Stimulated activated CD4-positive, alpha-beta T cell treated with anti-CD3 and anti-CD28 coated beads, Interleukin-4, amount 100 ng/mL, for 24 hours (primary cell): ENCODE results near the gene ARID3A.
"Not testable (repeated sequence)": the region's sequence is repeated elsewhere in the genome, so short reads cannot be mapped to it uniquely, and the experiment has no call there.

Experiments
- DNase-seq: peaks from one replicate; pipeline ENCODE4 v3.0.0-alpha.2; 2020

Gene ARID3A

GRCh38 chr19:925526-926322 lies at the start of gene ARID3A:
Gene ARID3A, plus strand, starts transcription at chr19:926035. Its CDS starts 3,494 bp downstream, at chr19:929529.
- peak; percentile 74 for DNase-seq

- no peak for DNase-seq
Observed at GRCh38 chr19:876089-876488, 49.7 kb upstream of the ARID3A start.

- no peak for DNase-seq
Observed at GRCh38 chr19:876780-877314, 49.0 kb upstream of the ARID3A start.

- DNase-seq, result not testable (repeated sequence)
Observed at GRCh38 chr19:877992-878660, 47.7 kb upstream of the ARID3A start.

- not testable (repeated sequence) for DNase-seq
Observed at GRCh38 chr19:878751-879561, 46.9 kb upstream of the ARID3A start.

- DNase-seq, result no peak
Observed at GRCh38 chr19:879711-880438, 46.0 kb upstream of the ARID3A start.

GRCh38 chr19:881385-882071 lies 44.3 kb upstream of the ARID3A start:
- no peak for DNase-seq

- DNase-seq, result no peak
Observed at GRCh38 chr19:882871-883497, 42.9 kb upstream of the ARID3A start.

- no peak for DNase-seq
Observed at GRCh38 chr19:883661-884211, 42.1 kb upstream of the ARID3A start.

GRCh38 chr19:884420-885211 lies 41.2 kb upstream of the ARID3A start:
- no peak for DNase-seq

GRCh38 chr19:885536-886224 lies 40.2 kb upstream of the ARID3A start:
- DNase-seq, result no peak

- DNase-seq, result no peak
Observed at GRCh38 chr19:887072-887471, 38.8 kb upstream of the ARID3A start.

GRCh38 chr19:887599-887998 lies 38.2 kb upstream of the ARID3A start:
- no peak for DNase-seq

GRCh38 chr19:888581-889385 lies 37.1 kb upstream of the ARID3A start:
- DNase-seq, result peak; percentile 30

- DNase-seq, result no peak
Observed at GRCh38 chr19:889662-890295, 36.1 kb upstream of the ARID3A start.

- no peak for DNase-seq
Observed at GRCh38 chr19:890831-891230, 35.0 kb upstream of the ARID3A start.

- DNase-seq, result not testable (repeated sequence)
Observed at GRCh38 chr19:891421-892200, 34.2 kb upstream of the ARID3A start.
